CD14-positive monocyte (primary cell): ENCODE data around the gene GAREM1. TPM values are rescaled to one million over a fixed set of nuclear protein-coding genes. Genes with fewer than 3 reads are reported as not detected.

Experiments
- DNase-seq, 3 donors: peaks; one replicate each; pipeline ENCODE4 v3.0.0-alpha.2; 2011 to 2022
- H2AFZ ChIP-seq: 2 replicates; pipeline ENCODE4 v1.6.0; 2012; ENCODE audit warnings: mild to moderate bottlenecking, low read depth, low read length, inconsistent platforms; ENCODE audit not compliant: insufficient read depth, poor library complexity, severe bottlenecking
- H3K27ac ChIP-seq, 2 donors: 1 replicate in 1 of 2; 2 replicates in 1 of 2; pipeline ENCODE4 v1.5.1; 2012 to 2013; ENCODE audit warnings: low read length in 2 of 2, control low read depth in 1 of 2, inconsistent platforms in 1 of 2, low read depth in 1 of 2, mild to moderate bottlenecking in 1 of 2
- H3K27me3 ChIP-seq, 2 donors: one replicate each; pipeline versions ENCODE4 v1.6.0 to v1.6.1; 2011 to 2013; ENCODE audit warnings: low read length in 2 of 2; ENCODE audit not compliant: control insufficient read depth in 2 of 2, insufficient read depth in 2 of 2
- H3K36me3 ChIP-seq, 2 donors: replicated peaks in 1 of 2; 1 replicate in 1 of 2; 2 replicates in 1 of 2; pipeline versions ENCODE4 v1.5.1 to v1.6.1; 2012 to 2013; ENCODE audit warnings: low read length in 2 of 2, control low read depth in 1 of 2, inconsistent platforms in 1 of 2, mild to moderate bottlenecking in 1 of 2; ENCODE audit not compliant: insufficient read depth in 2 of 2, control insufficient read depth in 1 of 2
- H3K4me1 ChIP-seq, 2 donors: 1 replicate in 1 of 2; 2 replicates in 1 of 2; pipeline versions ENCODE4 v1.5.1 to v1.6.1; 2012 to 2013; ENCODE audit warnings: low read length in 2 of 2, control low read depth in 1 of 2, inconsistent platforms in 1 of 2, mild to moderate bottlenecking in 1 of 2, moderate library complexity in 1 of 2; ENCODE audit not compliant: insufficient read depth in 2 of 2, control insufficient read depth in 1 of 2
- H3K4me2 ChIP-seq: replicated peaks from 2 replicates; pipeline ENCODE3; 2012; ENCODE audit warnings: low read length, moderate library complexity, mild to moderate bottlenecking; ENCODE audit not compliant: poor library complexity, severe bottlenecking; ENCODE audit errors: extremely low read depth
- H3K4me3 ChIP-seq, 3 experiments: fragments of 200-600 bp in 1 of 3; sonication (generic) in 1 of 3; replicated peaks in 1 of 3; 1 replicate in 2 of 3; 2 replicates in 1 of 3; pipeline ENCODE4 v1.5.1; 2011 to 2013; ENCODE audit warnings: low read length in 3 of 3, mild to moderate bottlenecking in 3 of 3, control low read depth in 2 of 3, low read depth in 2 of 3, inconsistent platforms in 1 of 3, moderate library complexity in 1 of 3
- H3K79me2 ChIP-seq: 2 replicates; pipeline ENCODE4 v1.6.0; 2012; ENCODE audit warnings: mild to moderate bottlenecking, control low read depth, inconsistent platforms, low read length, moderate library complexity; ENCODE audit not compliant: insufficient read depth
- H3K9ac ChIP-seq: 2 replicates; pipeline ENCODE4 v1.6.0; 2017; ENCODE audit warnings: low read length, mild to moderate bottlenecking; ENCODE audit not compliant: insufficient read depth, poor library complexity, severe bottlenecking
- H3K9me3 ChIP-seq, 2 donors: replicated peaks in 1 of 2; 1 replicate in 1 of 2; 2 replicates in 1 of 2; pipeline versions ENCODE4 v1.5.1 to v1.6.1; 2012 to 2013; ENCODE audit warnings: low read length in 2 of 2, control low read depth in 1 of 2; ENCODE audit not compliant: control insufficient read depth in 1 of 2, insufficient read depth in 1 of 2
- H4K20me1 ChIP-seq: 2 replicates; pipeline ENCODE4 v1.6.0; 2012; ENCODE audit warnings: mild to moderate bottlenecking, low read length, control low read depth, moderate library complexity; ENCODE audit not compliant: insufficient read depth
- H3K27ac Mint-ChIP-seq, 7 donors: one replicate each; pipeline ENCODE4 v1.8.0; 2020; ENCODE audit warnings: mild to moderate bottlenecking in 7 of 7, mixed read lengths in 7 of 7, moderate library complexity in 6 of 7, inconsistent platforms in 2 of 7
- H3K27me3 Mint-ChIP-seq, 3 donors: one replicate each; pipeline ENCODE4 v1.8.0; 2021 to 2022; ENCODE audit warnings: low read depth in 3 of 3, mild to moderate bottlenecking in 3 of 3, mixed read lengths in 3 of 3, moderate library complexity in 3 of 3, inconsistent platforms in 1 of 3
- H3K36me3 Mint-ChIP-seq, 2 donors: one replicate each; pipeline ENCODE4 v1.8.0; 2020; ENCODE audit warnings: mixed read lengths in 2 of 2, inconsistent platforms in 1 of 2, mild to moderate bottlenecking in 1 of 2
- H3K4me1 Mint-ChIP-seq: one replicate; pipeline ENCODE4 v1.8.0; 2020; ENCODE audit warnings: mild to moderate bottlenecking, mixed read lengths
- H3K4me3 Mint-ChIP-seq, 2 donors: one replicate each; pipeline ENCODE4 v1.8.0; 2020; ENCODE audit warnings: mild to moderate bottlenecking in 2 of 2, mixed read lengths in 2 of 2, moderate library complexity in 1 of 2
- H3K9me3 Mint-ChIP-seq, 7 donors: one replicate each; pipeline ENCODE4 v1.8.0; 2020 to 2022; ENCODE audit warnings: mixed read lengths in 7 of 7, mild to moderate bottlenecking in 6 of 7, moderate library complexity in 6 of 7, inconsistent platforms in 2 of 7
- WGBS: methylation state at CpG from one replicate; pipeline ENCODE4 v1.1.5; 2013; ENCODE audit warnings: missing lambda C conversion rate; ENCODE audit not compliant: insufficient coverage; 5-methylcytosine and 5-hydroxymethylcytosine counted together
- intact Hi-C, 2 donors: fragments of 100-400 bp; cut with micrococcal nuclease; formaldehyde crosslinking; loops; one replicate each; pipeline versions ENCODE4 v1.15.0 to v1.15.1; 2023
- polyA plus RNA-seq, 3 donors: library from polyadenylated mRNA; depleted of rRNA in 1 of 3; unstranded in 2 of 3; stranded (reverse) in 1 of 3; fragments of 300-500 nt in 2 of 3; fragments of >200 nt in 1 of 3; fragmentation: Illumina TruSeq in 2 of 3; gene quantifications; 1 replicate in 2 of 3; 2 replicates in 1 of 3; pipeline ENCODE4 v1.2.3, GENCODE V29; 2012 to 2021
- TF ChIP-seq, protein P1 (sequence below): fragments of 200-600 bp; IDR thresholded peaks from one replicate; pipeline ENCODE4 v1.8.0; 2022; ENCODE audit warnings: antibody characterized with exemption, mild to moderate bottlenecking

Gene GAREM1
- polyA plus RNA-seq, 3 donors: 0.24 TPM; not detected in 2

DNA sequence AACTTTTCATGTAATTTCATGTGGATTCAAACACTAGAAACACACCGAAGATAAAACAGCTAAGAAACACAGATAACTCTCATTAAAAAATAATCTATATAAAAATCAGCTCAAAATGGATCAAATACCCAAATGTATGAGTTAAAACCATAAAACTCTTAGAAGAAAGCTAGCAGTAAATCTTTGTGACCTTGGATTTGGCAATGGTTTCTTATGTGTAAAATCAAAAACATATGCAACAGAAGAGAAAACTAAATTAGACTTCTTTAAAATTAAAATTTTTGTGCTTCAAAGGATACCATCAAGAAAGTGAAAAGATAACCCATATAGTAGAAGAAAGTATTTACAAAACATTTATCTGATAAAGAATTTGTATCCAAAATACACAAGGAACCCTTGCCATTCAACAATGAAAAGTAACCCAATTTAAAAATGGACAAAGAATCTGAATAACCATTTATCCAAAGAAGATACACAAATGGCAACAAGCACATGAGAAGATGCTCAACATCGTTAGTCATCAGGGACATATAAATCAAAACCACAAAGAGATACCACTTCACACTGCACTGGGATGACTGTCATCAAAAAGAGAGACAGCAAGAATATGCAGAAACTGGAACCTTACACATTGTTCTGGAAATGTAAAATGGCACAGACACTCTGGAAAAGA, 27.5 kb downstream of the GAREM1 start:
- Histone ChIP-seq H3K9ac (no peak overlapping the region), H3K4me1 (no peaks in the 10 kb centered on the region), H3K4me2 (no peak overlapping the region), H2AFZ (no peak overlapping the region), H4K20me1 (no peaks in the 10 kb centered on the region), H3K27ac (no peak overlapping the region), H3K9me3 (no peaks in the 10 kb centered on the region), H3K79me2 (no peaks in the 10 kb centered on the region), H3K36me3 (no peaks in the 10 kb centered on the region), H3K4me3 (no peak overlapping the region), H3K27me3 (no peaks in the 10 kb centered on the region)
- no peaks in the 10 kb centered on the region for H3K9me3 Mint-ChIP-seq
- no CpG with 5 or more reads among the region's 2 CpGs for WGBS
- TF ChIP-seq, protein P1, sequence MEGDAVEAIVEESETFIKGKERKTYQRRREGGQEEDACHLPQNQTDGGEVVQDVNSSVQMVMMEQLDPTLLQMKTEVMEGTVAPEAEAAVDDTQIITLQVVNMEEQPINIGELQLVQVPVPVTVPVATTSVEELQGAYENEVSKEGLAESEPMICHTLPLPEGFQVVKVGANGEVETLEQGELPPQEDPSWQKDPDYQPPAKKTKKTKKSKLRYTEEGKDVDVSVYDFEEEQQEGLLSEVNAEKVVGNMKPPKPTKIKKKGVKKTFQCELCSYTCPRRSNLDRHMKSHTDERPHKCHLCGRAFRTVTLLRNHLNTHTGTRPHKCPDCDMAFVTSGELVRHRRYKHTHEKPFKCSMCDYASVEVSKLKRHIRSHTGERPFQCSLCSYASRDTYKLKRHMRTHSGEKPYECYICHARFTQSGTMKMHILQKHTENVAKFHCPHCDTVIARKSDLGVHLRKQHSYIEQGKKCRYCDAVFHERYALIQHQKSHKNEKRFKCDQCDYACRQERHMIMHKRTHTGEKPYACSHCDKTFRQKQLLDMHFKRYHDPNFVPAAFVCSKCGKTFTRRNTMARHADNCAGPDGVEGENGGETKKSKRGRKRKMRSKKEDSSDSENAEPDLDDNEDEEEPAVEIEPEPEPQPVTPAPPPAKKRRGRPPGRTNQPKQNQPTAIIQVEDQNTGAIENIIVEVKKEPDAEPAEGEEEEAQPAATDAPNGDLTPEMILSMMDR: no peak
- H3K27ac Mint-ChIP-seq: no peak overlapping the region
- intact Hi-C loops: no loop called here
- no peaks in the 10 kb centered on the region for H3K36me3 Mint-ChIP-seq
- DNase-seq: no peak
- H3K4me1 Mint-ChIP-seq: no peaks in the 10 kb centered on the region
- peaks cover 0 to 5% (median 2%) of the 10 kb centered on the region in 3 donors for H3K27me3 Mint-ChIP-seq
- no peak overlapping the region for H3K4me3 Mint-ChIP-seq

DNA sequence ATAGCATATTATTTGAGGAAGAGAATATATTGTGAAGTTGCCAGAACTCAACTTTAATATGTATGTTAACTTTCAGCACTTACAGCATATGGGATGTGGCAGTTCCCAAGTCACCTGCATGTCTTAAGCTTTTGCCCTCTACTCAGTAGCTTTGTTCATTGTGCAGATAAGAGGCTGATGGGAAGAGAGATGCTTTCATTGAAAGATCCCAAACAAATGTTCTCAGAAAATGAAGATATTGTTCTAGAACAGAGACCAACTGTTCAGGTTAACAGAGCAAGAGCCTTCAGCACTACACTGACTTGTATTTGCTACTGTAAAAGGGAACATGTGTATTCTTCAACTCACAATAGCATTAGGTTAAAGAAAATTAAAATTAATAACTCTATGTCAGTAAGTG, 28.1 kb downstream of the GAREM1 start:
- peaks cover 0 to 5% (median 4%) of the 10 kb centered on the region in 3 donors for H3K27me3 Mint-ChIP-seq
- Histone ChIP-seq H3K4me3 (no peak overlapping the region), H3K36me3 (no peaks in the 10 kb centered on the region), H3K79me2 (no peaks in the 10 kb centered on the region), H4K20me1 (no peaks in the 10 kb centered on the region), H3K4me2 (no peak overlapping the region), H3K27ac (no peak overlapping the region), H3K9me3 (no peaks in the 10 kb centered on the region), H3K27me3 (no peaks in the 10 kb centered on the region), H2AFZ (no peak overlapping the region), H3K4me1 (no peaks in the 10 kb centered on the region), H3K9ac (no peak overlapping the region)
- TF ChIP-seq, protein P1: no peak
- no peak overlapping the region for H3K27ac Mint-ChIP-seq
- no peaks in the 10 kb centered on the region for H3K9me3 Mint-ChIP-seq
- intact Hi-C loops: no loop called here
- H3K4me3 Mint-ChIP-seq: no peak overlapping the region
- no peaks in the 10 kb centered on the region for H3K36me3 Mint-ChIP-seq
- DNase-seq: no peak
- no peaks in the 10 kb centered on the region for H3K4me1 Mint-ChIP-seq
